Loucy (cell line): ENCODE data around the gene ING5.

Experiments used
- EZH2phosphoT487 ChIP-seq: fragments of 200-600 bp; IDR thresholded peaks from 2 replicates; pipeline ENCODE4 v1.6.1; 2018; ENCODE audit warnings: antibody characterized with exemption, mild to moderate bottlenecking, moderate library complexity, borderline replicate concordance
- TF ChIP-seq, protein P1 (sequence below): fragments of 200-600 bp; sonication (generic); conservative IDR thresholded peaks from 2 replicates; pipeline ENCODE4 v1.5.1; 2014; ENCODE audit warnings: mild to moderate bottlenecking, antibody characterized with exemption, low read length

DNA sequence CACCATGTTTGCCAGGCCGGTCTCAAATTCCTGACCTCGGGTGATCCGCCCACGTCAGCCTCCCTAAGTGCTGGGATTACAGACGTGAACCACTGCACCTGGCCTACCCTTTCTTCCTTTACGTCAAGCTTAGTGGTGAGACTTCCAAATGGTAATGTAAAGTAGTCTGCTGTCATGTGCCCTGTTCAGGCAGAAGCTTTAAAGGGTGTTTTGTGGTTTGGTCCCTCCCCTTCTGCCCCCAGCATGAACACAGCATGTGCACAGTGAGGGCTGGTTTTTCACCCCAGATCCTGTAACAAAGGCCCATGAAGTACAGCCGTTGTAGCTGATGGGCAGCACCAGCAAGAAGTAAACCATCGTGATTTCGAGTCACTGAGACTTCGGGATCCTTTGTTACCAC is 12.5 kb upstream of the ING5 start:
- TF ChIP-seq, protein P1, sequence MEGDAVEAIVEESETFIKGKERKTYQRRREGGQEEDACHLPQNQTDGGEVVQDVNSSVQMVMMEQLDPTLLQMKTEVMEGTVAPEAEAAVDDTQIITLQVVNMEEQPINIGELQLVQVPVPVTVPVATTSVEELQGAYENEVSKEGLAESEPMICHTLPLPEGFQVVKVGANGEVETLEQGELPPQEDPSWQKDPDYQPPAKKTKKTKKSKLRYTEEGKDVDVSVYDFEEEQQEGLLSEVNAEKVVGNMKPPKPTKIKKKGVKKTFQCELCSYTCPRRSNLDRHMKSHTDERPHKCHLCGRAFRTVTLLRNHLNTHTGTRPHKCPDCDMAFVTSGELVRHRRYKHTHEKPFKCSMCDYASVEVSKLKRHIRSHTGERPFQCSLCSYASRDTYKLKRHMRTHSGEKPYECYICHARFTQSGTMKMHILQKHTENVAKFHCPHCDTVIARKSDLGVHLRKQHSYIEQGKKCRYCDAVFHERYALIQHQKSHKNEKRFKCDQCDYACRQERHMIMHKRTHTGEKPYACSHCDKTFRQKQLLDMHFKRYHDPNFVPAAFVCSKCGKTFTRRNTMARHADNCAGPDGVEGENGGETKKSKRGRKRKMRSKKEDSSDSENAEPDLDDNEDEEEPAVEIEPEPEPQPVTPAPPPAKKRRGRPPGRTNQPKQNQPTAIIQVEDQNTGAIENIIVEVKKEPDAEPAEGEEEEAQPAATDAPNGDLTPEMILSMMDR, result no peak
- no peak for TF ChIP-seq EZH2phosphoT487
